PC-9 (cell line): ENCODE data around the gene CWC22. TPM values are rescaled to one million over a fixed set of nuclear protein-coding genes. Genes with fewer than 3 reads are reported as not detected.

Source experiments
- BruUV-seq: library from RNA; stranded (reverse); fragments of 400-500 nt; replicated peaks from 2 replicates; lab custom pipeline; 2021; lab: Mats Ljungman, UMichigan
- CTCF ChIA-PET: fragments of 300-600 bp; sonication (Branson Sonifier 250); formaldehyde crosslinking; loops from one replicate; lab custom pipeline; 2022; ENCODE audit warnings: antibody characterized with exemption; lab: Charles Lee
- POLR2A ChIA-PET: fragments of 300-600 bp; sonication (Branson Sonifier 250); formaldehyde crosslinking; loops from one replicate; lab custom pipeline; 2022; ENCODE audit warnings: antibody characterized with exemption; ENCODE audit not compliant: unreplicated experiment; lab: Charles Lee
- DNase-seq, 2 experiments: peaks; one replicate each; pipeline versions ENCODE4 v3.0.0 to v3.0.0-alpha.2; 2015 to 2022; ENCODE audit warnings: mixed read lengths in 1 of 2
- H2AFZ ChIP-seq: fragments of 200-600 bp; sonication (generic); 2 replicates; pipeline ENCODE4 v1.8.1; 2017; ENCODE audit warnings: antibody characterized with exemption
- H3F3A ChIP-seq: fragments of 200-600 bp; sonication (generic); 2 replicates; pipeline ENCODE4 v1.8.1; 2017; ENCODE audit warnings: antibody characterized with exemption, mild to moderate bottlenecking, low read depth; ENCODE audit not compliant: insufficient read depth
- H3K27ac ChIP-seq: fragments of 200-600 bp; sonication (generic); 2 replicates; pipeline ENCODE4 v1.6.1; 2016; ENCODE audit warnings: mixed run types
- H3K27me3 ChIP-seq: fragments of 200-600 bp; sonication (generic); 2 replicates; pipeline ENCODE4 v1.6.1; 2016; ENCODE audit warnings: low read depth, mixed run types; ENCODE audit not compliant: insufficient read depth
- H3K36me3 ChIP-seq: fragments of 200-600 bp; sonication (generic); 2 replicates; pipeline ENCODE4 v1.6.1; 2016; ENCODE audit warnings: low read depth, mixed run types
- H3K4me1 ChIP-seq: fragments of 200-600 bp; sonication (generic); replicated peaks from 2 replicates; pipeline ENCODE4 v1.6.1; 2016; ENCODE audit warnings: mixed run types; ENCODE audit not compliant: insufficient read depth
- H3K4me2 ChIP-seq: fragments of 200-600 bp; sonication (generic); 2 replicates; pipeline ENCODE4 v1.6.1; 2017; ENCODE audit warnings: mixed run types
- H3K4me3 ChIP-seq: fragments of 200-600 bp; sonication (generic); 2 replicates; pipeline ENCODE4 v1.6.1; 2016; ENCODE audit warnings: mixed run types
- H3K79me2 ChIP-seq: fragments of 200-600 bp; sonication (generic); 2 replicates; pipeline ENCODE4 v1.6.1; 2017; ENCODE audit warnings: low read depth, mixed run types
- H3K9me2 ChIP-seq: fragments of 200-600 bp; sonication (generic); 2 replicates; pipeline ENCODE4 v1.8.1; 2017; ENCODE audit warnings: mild to moderate bottlenecking; ENCODE audit not compliant: insufficient read depth
- H3K9me3 ChIP-seq: fragments of 200-600 bp; sonication (generic); 2 replicates; pipeline ENCODE4 v1.8.1; 2016; ENCODE audit warnings: low read depth; ENCODE audit not compliant: insufficient read depth
- H4K20me1 ChIP-seq: fragments of 200-600 bp; sonication (generic); 2 replicates; pipeline ENCODE4 v1.8.1; 2017; ENCODE audit not compliant: insufficient read depth
- CTCF ChIP-seq: fragments of 200-600 bp; sonication (generic); conservative IDR thresholded peaks from 2 replicates; pipeline ENCODE4 v1.6.1; 2017; ENCODE audit warnings: mixed run types, antibody characterized with exemption, mild to moderate bottlenecking, moderate library complexity
- EZH2 ChIP-seq: fragments of 200-600 bp; sonication (generic); IDR thresholded peaks from 2 replicates; pipeline ENCODE4 v1.8.0; 2017; ENCODE audit warnings: antibody characterized with exemption, low read depth
- intact Hi-C: fragments of 100-400 bp; cut with micrococcal nuclease; formaldehyde crosslinking; loops from one replicate; pipeline ENCODE4 v1.10.0; 2022; ENCODE audit not compliant: unreplicated experiment
- total RNA-seq: library from RNA; stranded (reverse); gene quantifications from 2 replicates; pipeline ENCODE4 v1.2.3, GENCODE V29; 2021

Gene CWC22
- total RNA-seq, 1 experiment from 2014 or later: 35.2 TPM

- H3K9me2 ChIP-seq: no peaks in the 10 kb centered on the region
- no peak overlapping the region for H2AFZ ChIP-seq
- TF ChIP-seq EZH2: no peak
- TF ChIP-seq CTCF: no peak
- peaks cover 34% of the 10 kb centered on the region for H3K4me1 ChIP-seq
- H3K27me3 ChIP-seq: no peaks in the 10 kb centered on the region
- BruUV-seq: no TSS peak
- POLR2A ChIA-PET: no interaction called here
- peaks cover 8% of the 10 kb centered on the region; the same call in 1 of the 2 replicates for H3F3A ChIP-seq
- CTCF ChIA-PET: no interaction called here
- DNase-seq: no peak
- peaks cover 71% of the 10 kb centered on the region for H3K79me2 ChIP-seq
- intact Hi-C loops: no loop called here
- H3K36me3 ChIP-seq: 0 out of 2 replicates have a peak, but pooled peaks cover under 1% of the 10 kb centered on the region
- 0 out of 2 replicates have a peak, but pooled peaks cover 5% of the 10 kb centered on the region for H4K20me1 ChIP-seq
- no peak overlapping the region for H3K4me3 ChIP-seq
- H3K4me2 ChIP-seq: no peak overlapping the region
- no peak overlapping the region for H3K27ac ChIP-seq
- no peaks in the 10 kb centered on the region for H3K9me3 ChIP-seq
These were observed 2.4 kb downstream of the CWC22 start for GRCh38 chr2:180004731-180005130.

- Histone ChIP-seq H3F3A (peaks cover 8% of the 10 kb centered on the region; the same call in 1 of the 2 replicates), H3K4me3 (0 out of 2 replicates have a peak overlapping the region, but pooled peaks have one; percentile 4), H3K4me2 (peak overlapping the region; percentile 48), H3K4me1 (peaks cover 34% of the 10 kb centered on the region), H3K27me3 (no peaks in the 10 kb centered on the region), H2AFZ (no peak overlapping the region), H3K27ac (no peak overlapping the region), H3K79me2 (peaks cover 83% of the 10 kb centered on the region), H4K20me1 (peaks cover 10% of the 10 kb centered on the region; the same call in 1 of the 2 replicates), H3K9me3 (no peaks in the 10 kb centered on the region), H3K36me3 (0 out of 2 replicates have a peak, but pooled peaks cover 9% of the 10 kb centered on the region), H3K9me2 (no peaks in the 10 kb centered on the region)
- TF ChIP-seq EZH2: no peak
- TF ChIP-seq CTCF: no peak
- peak; percentile 28 to 82 for DNase-seq
- POLR2A ChIA-PET: no interaction called here
- intact Hi-C loops: no loop called here
- CTCF ChIA-PET: interaction anchor here (0.5 kb wide), 1 partner anchor 1124 kb away, joined by 3 read pairs; no protein-coding TSS in a partner anchor
- BruUV-seq: no TSS peak
These were observed 3.5 kb downstream of the CWC22 start for GRCh38 chr2:180003559-180003958.

- H3K9me2 ChIP-seq: no peaks in the 10 kb centered on the region
- intact Hi-C loops: no loop called here
- H3K4me3 ChIP-seq: 0 out of 2 replicates have a peak overlapping the region, but pooled peaks have one; percentile 4
- CTCF ChIA-PET: no interaction called here
- peak overlapping the region; percentile 48 for H3K4me2 ChIP-seq
- no peak overlapping the region for H2AFZ ChIP-seq
- TF ChIP-seq EZH2: no peak
- no peak for TF ChIP-seq CTCF
- H3K27me3 ChIP-seq: no peaks in the 10 kb centered on the region
- H3K79me2 ChIP-seq: peaks cover 88% of the 10 kb centered on the region
- POLR2A ChIA-PET: no interaction called here
- 0 out of 2 replicates have a peak, but pooled peaks cover 9% of the 10 kb centered on the region for H3K36me3 ChIP-seq
- peaks cover 8% of the 10 kb centered on the region; the same call in 1 of the 2 replicates for H3F3A ChIP-seq
- H3K4me1 ChIP-seq: peaks cover 34% of the 10 kb centered on the region
- no peaks in the 10 kb centered on the region for H3K9me3 ChIP-seq
- BruUV-seq: no TSS peak
- peaks cover 14% of the 10 kb centered on the region; the same call in 1 of the 2 replicates for H4K20me1 ChIP-seq
- no peak for DNase-seq
- H3K27ac ChIP-seq: no peak overlapping the region
These were observed 4.0 kb downstream of the CWC22 start for GRCh38 chr2:180003073-180003472.
